HEK293T (cell line): Measurements from ENCODE around the gene HOPX.
"Not testable (repeated sequence)": the region's sequence is repeated elsewhere in the genome, so short reads cannot be mapped to it uniquely, and the experiment has no call there.

Experiments used
- CTCF ChIA-PET: fragments of 350-600 bp; formaldehyde crosslinking; extraction: SDS; loops from one replicate; lab custom pipeline; 2021; ENCODE audit warnings: antibody characterized with exemption, inconsistent platforms; lab: Yijun Ruan, JAX
- POLR2A ChIA-PET: fragments of 350-600 bp; formaldehyde crosslinking; extraction: SDS; loops from one replicate; lab custom pipeline; 2020; ENCODE audit warnings: antibody characterized with exemption, inconsistent platforms; lab: Yijun Ruan, JAX
- DNase-seq: peaks from one replicate; pipeline ENCODE4 v3.0.0; 2012; ENCODE audit warnings: mixed read lengths; ENCODE audit errors: extremely low spot score
- ARNT ChIP-seq: fragments of 450-650 bp; IDR thresholded peaks from 2 replicates; pipeline ENCODE4 v1.6.1; 2017; ENCODE audit warnings: mild to moderate bottlenecking
- BHLHE40 ChIP-seq: fragments of 450-650 bp; IDR thresholded peaks from 2 replicates; pipeline ENCODE4 v1.6.1; 2016; ENCODE audit warnings: mild to moderate bottlenecking, moderate library complexity, borderline replicate concordance
- CTBP1 ChIP-seq: fragments of 450-650 bp; IDR thresholded peaks from 2 replicates; pipeline ENCODE4 v1.6.1; 2016; ENCODE audit warnings: borderline replicate concordance
- ELF4 ChIP-seq: fragments of 450-650 bp; IDR thresholded peaks from 2 replicates; pipeline ENCODE4 v1.6.1; 2017; ENCODE audit warnings: antibody characterized with exemption
- FOXA1 ChIP-seq: fragments of 450-650 bp; IDR thresholded peaks from 2 replicates; pipeline ENCODE4 v1.6.1; 2016; ENCODE audit warnings: mild to moderate bottlenecking
- FOXK2 ChIP-seq: fragments of 450-650 bp; IDR thresholded peaks from 2 replicates; pipeline ENCODE4 v1.6.1; 2016; ENCODE audit warnings: mild to moderate bottlenecking
- FOXM1 ChIP-seq: fragments of 450-650 bp; IDR thresholded peaks from 2 replicates; pipeline ENCODE4 v1.6.1; 2017; ENCODE audit warnings: mild to moderate bottlenecking, borderline replicate concordance
- HDGF ChIP-seq: fragments of 450-650 bp; IDR thresholded peaks from 2 replicates; pipeline ENCODE4 v1.6.1; 2017; ENCODE audit warnings: antibody characterized with exemption, borderline replicate concordance
- L3MBTL2 ChIP-seq: fragments of 450-650 bp; conservative IDR thresholded peaks from 2 replicates; pipeline ENCODE4 v1.6.1; 2016; ENCODE audit warnings: mild to moderate bottlenecking
- LEF1 ChIP-seq: fragments of 450-650 bp; IDR thresholded peaks from 2 replicates; pipeline ENCODE4 v1.6.1; 2017; ENCODE audit warnings: mild to moderate bottlenecking, borderline replicate concordance
- NFRKB ChIP-seq: fragments of 450-650 bp; IDR thresholded peaks from 2 replicates; pipeline ENCODE4 v1.6.1; 2016; ENCODE audit warnings: mild to moderate bottlenecking, moderate library complexity
- SP1 ChIP-seq: fragments of 450-650 bp; IDR thresholded peaks from 2 replicates; pipeline ENCODE4 v1.6.1; 2017
- SUZ12 ChIP-seq: fragments of 450-650 bp; IDR thresholded peaks from 2 replicates; pipeline ENCODE4 v1.6.1; 2016; ENCODE audit warnings: mild to moderate bottlenecking
- TARDBP ChIP-seq: fragments of 450-650 bp; IDR thresholded peaks from 2 replicates; pipeline ENCODE4 v1.6.1; 2016
- ZNF384 ChIP-seq: fragments of 450-650 bp; IDR thresholded peaks from 2 replicates; pipeline ENCODE4 v1.6.1; 2016
- TF ChIP-seq, protein P1 (sequence below): fragments of 450-650 bp; IDR thresholded peaks from 2 replicates; pipeline ENCODE4 v1.6.1; 2016

The HOPX gene, protein sequence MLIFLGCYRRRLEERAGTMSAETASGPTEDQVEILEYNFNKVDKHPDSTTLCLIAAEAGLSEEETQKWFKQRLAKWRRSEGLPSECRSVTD

DNA sequence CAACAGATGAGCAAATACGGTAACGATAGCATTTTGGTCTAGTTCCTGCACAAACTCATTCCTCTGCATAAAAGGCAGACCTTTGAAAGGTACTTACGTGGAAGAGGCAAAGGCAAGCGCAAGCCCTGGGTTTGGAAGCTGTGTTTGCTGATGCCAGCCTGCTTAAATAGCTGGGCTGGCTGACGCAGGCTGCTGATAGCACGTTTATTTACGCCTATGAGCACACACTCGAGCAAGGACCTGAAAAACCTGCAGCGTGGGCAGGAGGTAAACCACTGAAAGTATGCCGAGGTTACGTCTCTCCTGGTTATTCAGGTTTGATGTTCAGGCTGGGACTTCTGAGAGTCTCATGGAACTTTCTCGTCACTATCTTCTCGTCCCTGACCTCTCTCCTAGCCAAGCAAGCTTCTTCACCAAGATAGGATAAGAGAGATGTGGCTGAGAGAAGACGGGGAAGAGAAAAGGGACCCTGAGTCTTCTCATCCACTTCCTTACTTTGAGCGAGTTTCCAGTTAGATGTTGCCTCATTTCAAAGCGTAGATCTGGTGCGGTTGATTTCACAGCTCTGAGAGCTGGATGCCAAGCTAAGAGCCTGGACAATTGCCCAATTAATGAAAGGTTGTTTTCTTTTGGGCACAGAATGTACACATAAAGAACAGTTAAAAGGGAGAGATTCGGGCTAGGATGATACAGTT, at the start of gene HOPX:
TSS of gene HOPX (minus strand) at position 139 of the 695 bp plus-strand sequence. CDS start 23,480 bp downstream, outside the sequence.
- TF ChIP-seq BHLHE40 (no peak), FOXK2 (no peak), SUZ12 (no peak), TARDBP (no peak), HDGF (no peak), ARNT (no peak), FOXM1 (no peak), L3MBTL2 (no peak), FOXA1 (no peak), SP1 (no peak), CTBP1 (no peak), LEF1 (no peak), ZNF384 (no peak), ELF4 (no peak), NFRKB (no peak)
- TF ChIP-seq, protein P1, sequence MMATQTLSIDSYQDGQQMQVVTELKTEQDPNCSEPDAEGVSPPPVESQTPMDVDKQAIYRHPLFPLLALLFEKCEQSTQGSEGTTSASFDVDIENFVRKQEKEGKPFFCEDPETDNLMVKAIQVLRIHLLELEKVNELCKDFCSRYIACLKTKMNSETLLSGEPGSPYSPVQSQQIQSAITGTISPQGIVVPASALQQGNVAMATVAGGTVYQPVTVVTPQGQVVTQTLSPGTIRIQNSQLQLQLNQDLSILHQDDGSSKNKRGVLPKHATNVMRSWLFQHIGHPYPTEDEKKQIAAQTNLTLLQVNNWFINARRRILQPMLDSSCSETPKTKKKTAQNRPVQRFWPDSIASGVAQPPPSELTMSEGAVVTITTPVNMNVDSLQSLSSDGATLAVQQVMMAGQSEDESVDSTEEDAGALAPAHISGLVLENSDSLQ = no peak
- POLR2A ChIA-PET = no interaction called here
- DNase-seq = no peak
- CTCF ChIA-PET = no interaction called here

DNA sequence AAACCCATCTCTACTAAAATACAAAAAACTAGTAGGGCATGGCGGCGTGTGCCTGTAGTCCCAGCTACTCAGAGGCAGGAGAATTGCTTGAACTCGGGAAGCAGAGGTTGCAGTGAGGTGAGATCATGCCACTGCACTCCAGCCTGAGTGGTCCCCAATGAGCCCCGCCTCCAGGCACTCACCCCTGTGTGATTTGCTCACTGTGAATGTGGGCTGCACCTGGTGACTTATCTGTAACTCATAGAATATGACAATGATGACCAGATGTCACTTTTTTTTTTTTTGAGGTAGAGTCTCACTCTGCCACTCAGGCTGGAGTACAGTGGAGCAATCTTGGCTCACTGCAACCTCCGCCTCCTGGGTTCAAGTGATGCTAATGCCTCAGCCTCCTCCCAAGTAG, 49.0 kb upstream of the HOPX start:
- DNase-seq = no peak
- TF ChIP-seq ARNT (no peak), NFRKB (no peak), TARDBP (no peak), L3MBTL2 (no peak), SP1 (no peak), ZNF384 (no peak), FOXA1 (no peak), CTBP1 (no peak), BHLHE40 (no peak), ELF4 (no peak), LEF1 (no peak), HDGF (no peak), FOXM1 (no peak), SUZ12 (no peak), FOXK2 (no peak)
- TF ChIP-seq, protein P1 = no peak
- ChIA-PET CTCF (no interaction called here), POLR2A (no interaction called here)

DNA sequence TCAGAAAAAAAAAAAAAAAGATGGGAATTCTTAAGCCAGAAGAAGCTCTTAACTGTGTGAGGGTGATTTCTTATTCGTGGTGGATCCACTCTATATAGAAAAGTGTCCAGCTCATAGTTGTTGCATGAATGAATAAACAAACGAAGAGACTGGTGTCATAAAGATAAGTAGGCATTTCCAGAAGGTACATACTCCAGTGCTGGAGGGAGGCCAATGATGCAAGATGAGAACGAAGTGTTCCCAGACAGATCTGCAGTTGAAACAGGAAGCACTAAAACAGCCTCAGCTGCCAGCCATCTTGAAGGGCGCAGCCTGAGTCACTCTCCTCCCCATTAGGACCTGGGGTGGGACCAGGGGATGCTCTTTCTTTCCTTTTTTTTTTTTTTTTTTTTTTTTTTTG, 47.4 kb upstream of the HOPX start:
- TF ChIP-seq FOXK2 (no peak), FOXM1 (no peak), L3MBTL2 (no peak), LEF1 (no peak), SUZ12 (no peak), NFRKB (no peak), ZNF384 (no peak), ELF4 (no peak), BHLHE40 (no peak), TARDBP (no peak), FOXA1 (no peak), HDGF (no peak), SP1 (no peak), ARNT (no peak)
- TF ChIP-seq, protein P1 = no peak
- CTCF ChIA-PET = interaction anchor here (0.7 kb wide), 1 partner anchor 28 kb away, joined by 5 read pairs; no protein-coding TSS in a partner anchor
- POLR2A ChIA-PET = no interaction called here
- peak; percentile 24 for DNase-seq

DNA sequence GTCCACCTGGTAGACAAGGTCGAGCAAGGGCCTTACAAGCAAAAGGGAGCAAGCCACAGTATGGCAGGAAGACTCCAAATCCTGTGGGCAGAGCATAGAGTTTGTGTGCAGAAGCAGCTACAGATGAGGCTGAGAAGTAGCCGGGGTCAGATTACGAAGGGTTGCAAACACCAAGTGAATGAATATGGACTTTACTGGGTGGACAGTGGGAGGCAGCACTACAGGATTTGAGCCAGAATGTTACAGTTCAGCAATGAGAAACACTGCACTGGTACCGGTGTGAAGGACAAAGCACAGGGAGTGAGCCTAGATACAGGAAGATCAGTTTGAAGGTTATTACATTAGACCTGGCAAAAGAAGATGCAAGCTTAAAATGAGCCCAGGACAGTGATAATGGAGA, 46.1 kb upstream of the HOPX start:
- peak; percentile 35 for DNase-seq
- ChIA-PET POLR2A (no interaction called here), CTCF (no interaction called here)
- TF ChIP-seq SP1 (no peak), FOXA1 (no peak), CTBP1 (no peak), LEF1 (no peak)

DNA sequence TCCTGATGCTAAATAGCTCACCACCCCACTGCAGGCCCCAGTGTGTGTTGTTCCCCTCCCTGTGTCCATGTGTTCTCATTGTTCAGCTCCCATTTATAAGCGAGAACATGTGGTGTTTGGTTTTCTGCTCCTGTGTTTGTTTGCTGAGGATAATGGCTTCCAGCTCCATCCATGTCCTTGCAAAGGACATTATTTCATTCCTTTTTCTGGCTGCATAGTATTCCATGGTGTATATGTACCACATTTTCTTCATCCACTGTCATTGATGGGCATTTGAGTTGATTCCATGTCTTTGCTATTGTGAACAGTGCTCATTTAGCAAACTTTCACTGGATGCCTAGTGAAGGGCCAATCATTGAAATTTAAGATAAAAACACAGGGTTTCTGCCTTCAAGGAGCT, 45.5 kb upstream of the HOPX start:
- POLR2A ChIA-PET, CTCF ChIA-PET, DNase-seq: not testable (repeated sequence)

DNA sequence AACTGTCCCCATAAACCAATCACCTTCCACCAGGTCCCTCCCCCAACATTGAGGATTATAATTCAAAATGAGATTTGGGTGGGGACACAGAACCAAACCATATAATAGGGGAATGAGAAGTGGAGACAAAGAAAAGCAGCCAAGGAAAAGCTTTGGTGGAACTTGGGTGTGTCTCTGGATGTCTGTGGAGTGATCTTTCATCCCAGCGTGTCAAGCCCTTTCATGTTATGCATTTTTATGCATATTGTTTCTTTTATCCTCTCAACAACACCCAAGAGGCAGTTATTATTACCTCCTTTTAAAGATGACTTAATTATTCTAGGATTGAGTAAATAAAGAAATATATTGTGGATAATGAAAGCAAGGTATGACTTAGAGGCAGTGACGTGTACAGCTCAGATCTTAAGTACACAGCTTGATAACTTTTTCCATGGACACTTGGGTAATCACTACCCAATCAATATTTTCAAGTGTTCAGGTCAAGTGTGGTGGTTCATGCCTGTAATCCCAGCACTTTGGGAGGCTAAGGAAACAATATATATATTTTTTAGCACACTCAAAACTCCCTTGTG, 42.6 kb upstream of the HOPX start:
- TF ChIP-seq CTBP1 (no peak), BHLHE40 (no peak), SP1 (no peak), HDGF (no peak), ELF4 (no peak), FOXM1 (no peak), NFRKB (no peak), LEF1 (no peak), FOXA1 (no peak), SUZ12 (no peak), ARNT (no peak), ZNF384 (no peak), FOXK2 (no peak), TARDBP (no peak), L3MBTL2 (no peak)
- TF ChIP-seq, protein P1 = no peak
- CTCF ChIA-PET = interaction anchor here (1.0 to 1.1 kb wide), 2 partner anchors 49 to 105 kb away, joined by 3 read pairs; no protein-coding TSS in a partner anchor
- POLR2A ChIA-PET = no interaction called here
- no peak for DNase-seq
